Caco-2 (cell line): ENCODE measurements around the gene CSRP2. TPM values are rescaled to one million over a fixed set of nuclear protein-coding genes. Genes with fewer than 3 reads are reported as not detected.

Experiments used
- Bru-seq: library from RNA; stranded (reverse); fragments of 400-500 nt; gene quantifications from one replicate; lab custom pipeline; 2021; lab: Mats Ljungman, UMichigan
- BruChase-seq, 2 experiments: library from RNA; stranded (reverse); fragments of 400-500 nt; gene quantifications; one replicate each; lab custom pipeline; 2021; lab: Mats Ljungman, UMichigan
- BruUV-seq: library from RNA; stranded (reverse); fragments of 400-500 nt; replicated peaks from 2 replicates; lab custom pipeline; 2021; lab: Mats Ljungman, UMichigan
- CTCF ChIA-PET: fragments of 300-600 bp; sonication (Branson Sonifier 250); formaldehyde crosslinking; loops from one replicate; lab custom pipeline; 2022; ENCODE audit warnings: antibody characterized with exemption; lab: Charles Lee
- POLR2A ChIA-PET: fragments of 300-600 bp; sonication (Branson Sonifier 250); formaldehyde crosslinking; loops from one replicate; lab custom pipeline; 2022; ENCODE audit warnings: antibody characterized with exemption; lab: Charles Lee
- DNase-seq, 2 experiments: peaks; one replicate each; pipeline versions ENCODE4 v3.0.0 to v3.0.0-alpha.2; 2020 to 2022
- H3K27me3 ChIP-seq: replicated peaks from 2 replicates; pipeline ENCODE4 v1.6.0; 2011; ENCODE audit warnings: low read length; ENCODE audit not compliant: control insufficient read depth, insufficient read depth
- H3K36me3 ChIP-seq: 2 replicates; pipeline ENCODE4 v1.5.1; 2011; ENCODE audit warnings: low read length; ENCODE audit not compliant: control insufficient read depth, insufficient read depth
- H3K4me1 ChIP-seq: fragments of 250-450 bp; sonication (Bioruptor Pico); 2 replicates; pipeline ENCODE4 v1.5.1; 2020; ENCODE audit warnings: mild to moderate bottlenecking
- H3K4me3 ChIP-seq: 2 replicates; pipeline ENCODE4 v1.5.1; 2011; ENCODE audit warnings: low read depth, mild to moderate bottlenecking, control low read depth, low read length
- H3K9me3 ChIP-seq: fragments of 250-450 bp; sonication (Bioruptor Pico); 2 replicates; pipeline ENCODE4 v1.5.1; 2020; ENCODE audit warnings: mild to moderate bottlenecking, moderate library complexity
- H3K27ac Mint-ChIP-seq: one replicate; pipeline ENCODE4 v1.8.0; 2022; ENCODE audit warnings: mixed read lengths; ENCODE audit not compliant: unreplicated experiment
- H3K27me3 Mint-ChIP-seq: one replicate; pipeline ENCODE4 v1.8.0; 2022; ENCODE audit warnings: mixed read lengths; ENCODE audit not compliant: insufficient read depth, unreplicated experiment
- H3K36me3 Mint-ChIP-seq: one replicate; pipeline ENCODE4 v1.8.0; 2022; ENCODE audit warnings: mild to moderate bottlenecking, mixed read lengths; ENCODE audit not compliant: insufficient read depth, unreplicated experiment
- H3K4me1 Mint-ChIP-seq: one replicate; pipeline ENCODE4 v1.8.0; 2022; ENCODE audit warnings: low read depth, mixed read lengths; ENCODE audit not compliant: unreplicated experiment
- H3K4me3 Mint-ChIP-seq: one replicate; pipeline ENCODE4 v1.8.0; 2022; ENCODE audit warnings: mild to moderate bottlenecking, moderate library complexity, mixed read lengths; ENCODE audit not compliant: unreplicated experiment
- H3K9me3 Mint-ChIP-seq: one replicate; pipeline ENCODE4 v1.8.0; 2022; ENCODE audit warnings: mixed read lengths; ENCODE audit not compliant: unreplicated experiment
- intact Hi-C: fragments of 100-400 bp; cut with micrococcal nuclease; formaldehyde crosslinking; loops from one replicate; pipeline ENCODE4 v1.10.0; 2022; ENCODE audit not compliant: unreplicated experiment
- long read RNA-seq: library from polyadenylated mRNA; stranded (forward); transcript quantifications from one replicate; pipeline ENCODE4 v2.0.0, GENCODE V29; 2022
- total RNA-seq: library from RNA; stranded (reverse); gene quantifications from 2 replicates; pipeline ENCODE4 v1.2.3, GENCODE V29; 2022
- TF ChIP-seq, protein P1 (sequence below), 2 experiments: fragments of 200-600 bp in 1 of 2; IDR thresholded peaks; 1 replicate in 1 of 2; 2 replicates in 1 of 2; pipeline versions ENCODE4 v1.5.1 to v1.8.0; 2011 to 2022; ENCODE audit warnings: antibody characterized with exemption in 1 of 2, control low read depth in 1 of 2, inconsistent platforms in 1 of 2, low read depth in 1 of 2, low read length in 1 of 2, mild to moderate bottlenecking in 1 of 2, moderate library complexity in 1 of 2; ENCODE audit not compliant: insufficient read depth in 1 of 2, severe bottlenecking in 1 of 2, unreplicated experiment in 1 of 2

Gene CSRP2
- total RNA-seq (22.2 and 27.9 TPM in 2 replicates), Bru-seq, nascent RNA (percentile 59 among the genes with signal in this experiment), BruChase-seq, experiment 1, labeled RNA remaining after a 2-hour chase (percentile 60 among the genes with signal in this experiment), BruChase-seq, experiment 2, labeled RNA remaining after a 6-hour chase (percentile 59 among the genes with signal in this experiment)
- long read RNA-seq, full-length matches to known transcripts, result 21 of 24 reads
- long read RNA-seq, partial matches to known transcripts, result 0 of 24 reads
- long read RNA-seq, other reads (novel, unspliced or antisense), result 3 of 24 reads

- TF ChIP-seq, protein P1, sequence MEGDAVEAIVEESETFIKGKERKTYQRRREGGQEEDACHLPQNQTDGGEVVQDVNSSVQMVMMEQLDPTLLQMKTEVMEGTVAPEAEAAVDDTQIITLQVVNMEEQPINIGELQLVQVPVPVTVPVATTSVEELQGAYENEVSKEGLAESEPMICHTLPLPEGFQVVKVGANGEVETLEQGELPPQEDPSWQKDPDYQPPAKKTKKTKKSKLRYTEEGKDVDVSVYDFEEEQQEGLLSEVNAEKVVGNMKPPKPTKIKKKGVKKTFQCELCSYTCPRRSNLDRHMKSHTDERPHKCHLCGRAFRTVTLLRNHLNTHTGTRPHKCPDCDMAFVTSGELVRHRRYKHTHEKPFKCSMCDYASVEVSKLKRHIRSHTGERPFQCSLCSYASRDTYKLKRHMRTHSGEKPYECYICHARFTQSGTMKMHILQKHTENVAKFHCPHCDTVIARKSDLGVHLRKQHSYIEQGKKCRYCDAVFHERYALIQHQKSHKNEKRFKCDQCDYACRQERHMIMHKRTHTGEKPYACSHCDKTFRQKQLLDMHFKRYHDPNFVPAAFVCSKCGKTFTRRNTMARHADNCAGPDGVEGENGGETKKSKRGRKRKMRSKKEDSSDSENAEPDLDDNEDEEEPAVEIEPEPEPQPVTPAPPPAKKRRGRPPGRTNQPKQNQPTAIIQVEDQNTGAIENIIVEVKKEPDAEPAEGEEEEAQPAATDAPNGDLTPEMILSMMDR (IDR thresholded peaks at IDR 0.05; ENCODE audit: insufficient read depth in 1 of 2, low read depth in 1 of 2, low read length in 1 of 2, severe bottlenecking in 1 of 2, unreplicated experiment in 1 of 2), result no peak
- ChIA-PET POLR2A (interaction anchor here (0.6 to 0.7 kb wide), 2 partner anchors 10 to 54 kb away, joined by 3 to 7 read pairs; no protein-coding TSS in a partner anchor), CTCF (interaction anchor here (0.5 to 2.2 kb wide), 4 partner anchors 13 to 132 kb away, joined by 3 to 9 read pairs (median 4); no protein-coding TSS in a partner anchor)
- no TSS peak for BruUV-seq
- no peaks in the 10 kb centered on the region for H3K4me1 Mint-ChIP-seq
- Histone ChIP-seq H3K4me1 (peaks cover 4% of the 10 kb centered on the region), H3K36me3 (no peaks in the 10 kb centered on the region), H3K4me3 (peak within 1 kb of the TSS; percentile 80), H3K27me3 (no peaks in the 10 kb centered on the region), H3K9me3 (no peaks in the 10 kb centered on the region)
- peaks cover 17% of the 10 kb centered on the region for H3K36me3 Mint-ChIP-seq
- peak within 1 kb of the TSS; percentile 85 for H3K4me3 Mint-ChIP-seq
- intact Hi-C loops, result loop anchor here (1.0 to 2.0 kb wide), 3 partner anchors 48 to 258 kb away; no protein-coding TSS in a partner anchor
- H3K27ac Mint-ChIP-seq, result peak within 1 kb of the TSS; percentile 91
- no peaks in the 10 kb centered on the region for H3K27me3 Mint-ChIP-seq
- no peaks in the 10 kb centered on the region for H3K9me3 Mint-ChIP-seq
- peak; percentile 92 to 93 for DNase-seq
Measured at GRCh38 chr12:76878899-76879709, at the start of gene CSRP2. Gene CSRP2 (minus strand): TSS chr12:76879019. CDS start chr12:76866260, 12,759 bp downstream.

DNA sequence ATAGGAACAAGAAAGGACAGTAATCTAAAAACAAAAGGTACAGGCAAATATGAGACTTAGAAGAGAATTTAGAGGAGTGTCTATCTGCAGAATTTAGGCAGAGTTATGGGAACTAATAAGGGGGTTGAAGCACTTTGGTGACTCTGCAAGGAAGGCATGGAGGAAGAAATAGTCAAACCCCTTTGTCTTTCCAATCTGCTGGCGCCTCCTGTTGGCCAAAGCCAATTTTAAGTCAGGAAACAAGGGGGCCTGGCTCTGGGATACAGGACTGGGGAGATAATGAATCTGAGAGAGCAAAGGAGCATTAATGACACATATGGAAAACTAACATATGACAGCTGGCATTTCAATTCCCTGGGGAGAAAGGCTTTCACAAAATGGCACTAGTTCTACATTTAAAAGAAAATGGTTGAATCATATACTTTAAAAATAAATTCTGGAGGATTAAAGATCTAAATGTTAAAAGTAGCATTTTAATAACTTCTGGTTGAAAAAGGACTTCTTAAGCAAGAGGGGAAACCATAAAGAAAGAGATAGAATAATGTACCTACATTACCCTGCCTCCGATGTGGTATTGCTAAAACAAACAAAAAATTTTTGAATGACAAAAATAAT lies 48.5 kb upstream of the CSRP2 start:
- CTCF ChIA-PET, result no interaction called here
- DNase-seq, result peak; percentile 38 to 51
- Histone ChIP-seq H3K36me3 (no peaks in the 10 kb centered on the region), H3K4me3 (no peak overlapping the region), H3K27me3 (no peaks in the 10 kb centered on the region; the same call in 1 of the 2 replicates), H3K4me1 (no peaks in the 10 kb centered on the region), H3K9me3 (no peaks in the 10 kb centered on the region)
- Mint-ChIP-seq H3K4me3 (no peak overlapping the region), H3K27me3 (peaks cover 6% of the 10 kb centered on the region), H3K27ac (no peak overlapping the region), H3K9me3 (no peaks in the 10 kb centered on the region), H3K36me3 (no peaks in the 10 kb centered on the region), H3K4me1 (no peaks in the 10 kb centered on the region)
- BruUV-seq, result no TSS peak
- TF ChIP-seq, protein P1 (IDR thresholded peaks at IDR 0.05; ENCODE audit: insufficient read depth in 1 of 2, low read depth in 1 of 2, low read length in 1 of 2, severe bottlenecking in 1 of 2, unreplicated experiment in 1 of 2), result peak; percentile 35 to 46
- intact Hi-C loops, result loop anchor here (1.0 to 2.0 kb wide), 2 partner anchors 48 to 306 kb away; partner anchors contain the start of gene CSRP2
- POLR2A ChIA-PET, result no interaction called here

- no peaks in the 10 kb centered on the region for H3K4me1 Mint-ChIP-seq
- Histone ChIP-seq H3K36me3 (no peaks in the 10 kb centered on the region), H3K4me3 (no peak overlapping the region), H3K27me3 (no peaks in the 10 kb centered on the region), H3K4me1 (no peaks in the 10 kb centered on the region), H3K9me3 (no peaks in the 10 kb centered on the region)
- no peaks in the 10 kb centered on the region for H3K9me3 Mint-ChIP-seq
- CTCF ChIA-PET, result no interaction called here
- no peak overlapping the region for H3K4me3 Mint-ChIP-seq
- H3K27me3 Mint-ChIP-seq, result peaks cover 9% of the 10 kb centered on the region
- TF ChIP-seq, protein P1 (IDR thresholded peaks at IDR 0.05; ENCODE audit: insufficient read depth in 1 of 2, low read depth in 1 of 2, low read length in 1 of 2, severe bottlenecking in 1 of 2, unreplicated experiment in 1 of 2), result no peak
- POLR2A ChIA-PET, result no interaction called here
- intact Hi-C loops, result no loop called here
- no TSS peak for BruUV-seq
- H3K36me3 Mint-ChIP-seq, result no peaks in the 10 kb centered on the region
- DNase-seq, result no peak
- H3K27ac Mint-ChIP-seq, result no peak overlapping the region
Measured at GRCh38 chr12:76925135-76925534, 46.3 kb upstream of the CSRP2 start.
